Endothelial cell of umbilical vein (primary cell): Measurements from ENCODE around the gene SMC1B. TPM values are rescaled to one million over a fixed set of nuclear protein-coding genes. Genes with fewer than 3 reads are reported as not detected.
A peak's percentile ranks its signal among the peaks of the same experiment; 100 is the strongest.

Experiments used
- BruUV-seq: library from RNA; stranded (reverse); fragments of 400-500 nt; replicated peaks from 2 replicates; lab custom pipeline; 2021; lab: Mats Ljungman, UMichigan
- CTCF ChIA-PET: fragments of 300-600, 350-600 bp; sonication (Branson Sonifier 250); formaldehyde crosslinking; loops from one replicate; lab custom pipeline; 2021; ENCODE audit warnings: antibody characterized with exemption, inconsistent platforms; lab: Charles Lee
- POLR2A ChIA-PET: fragments of 300-600, 350-600 bp; sonication (Branson Sonifier 250); formaldehyde crosslinking; loops from one replicate; lab custom pipeline; 2021; ENCODE audit warnings: antibody characterized with exemption, inconsistent platforms; lab: Charles Lee
- DNase-seq: peaks from one replicate; pipeline ENCODE4 v3.0.0-alpha.2; 2011; ENCODE audit warnings: low read depth, low spot score
- FAIRE-seq: peaks from 2 replicates; lab custom pipeline; 2011; peaks lifted over from hg19 to GRCh38; lab: Jason Lieb, UNC
- H2AFZ ChIP-seq: 2 replicates; pipeline ENCODE4 v1.6.0; 2012; ENCODE audit warnings: low read depth, low read length, control low read depth, inconsistent platforms
- H3K27ac ChIP-seq: 2 replicates; pipeline ENCODE4 v1.5.1; 2011; ENCODE audit warnings: low read depth, mild to moderate bottlenecking, control low read depth, low read length, moderate library complexity; ENCODE audit not compliant: insufficient read depth
- H3K27me3 ChIP-seq, 2 experiments: 2 replicates each; pipeline versions ENCODE4 v1.6.0 to v1.6.1; 2011; ENCODE audit warnings: low read length in 2 of 2, mixed read lengths in 1 of 2; ENCODE audit not compliant: control insufficient read depth in 2 of 2, insufficient read depth in 2 of 2
- H3K36me3 ChIP-seq, 2 experiments: 2 replicates in 1 of 2; 3 replicates in 1 of 2; pipeline ENCODE4 v1.5.1; 2011; ENCODE audit warnings: low read length in 2 of 2, mild to moderate bottlenecking in 1 of 2, moderate library complexity in 1 of 2; ENCODE audit not compliant: control insufficient read depth in 2 of 2, insufficient read depth in 2 of 2; ENCODE audit errors: extremely low read depth in 1 of 2
- H3K4me1 ChIP-seq: 3 replicates; pipeline ENCODE4 v1.5.1; 2011; ENCODE audit warnings: mild to moderate bottlenecking, low read length; ENCODE audit not compliant: control insufficient read depth, insufficient read depth; ENCODE audit errors: extremely low read depth
- H3K4me2 ChIP-seq: 2 replicates; pipeline ENCODE4 v1.6.1; 2011; ENCODE audit warnings: low read length, control low read depth, mixed read lengths; ENCODE audit not compliant: insufficient read depth
- H3K4me3 ChIP-seq, 3 experiments: fragments of 200-600 bp in 1 of 3; sonication (generic), shearing (Covaris generic) in 1 of 3; replicated peaks in 1 of 3; 2 replicates each; pipeline ENCODE4 v1.5.1; 2011 to 2016; ENCODE audit warnings: control low read depth in 3 of 3, low read length in 3 of 3, mild to moderate bottlenecking in 2 of 3, inconsistent platforms in 1 of 3, low read depth in 1 of 3, moderate library complexity in 1 of 3; ENCODE audit not compliant: insufficient read depth in 1 of 3
- H3K79me2 ChIP-seq: 2 replicates; pipeline ENCODE4 v1.6.0; 2012; ENCODE audit warnings: low read length, inconsistent platforms; ENCODE audit not compliant: control insufficient read depth, insufficient read depth
- H3K9ac ChIP-seq: replicated peaks from 2 replicates; pipeline ENCODE3; 2011; ENCODE audit warnings: low read length, control low read depth; ENCODE audit not compliant: insufficient read depth; ENCODE audit errors: extremely low read depth
- H3K9me1 ChIP-seq: replicated peaks from 3 replicates; pipeline ENCODE4 v1.6.0; 2011; ENCODE audit warnings: mild to moderate bottlenecking, low read length; ENCODE audit not compliant: control insufficient read depth, insufficient read depth; ENCODE audit errors: extremely low read depth
- H3K9me3 ChIP-seq: replicated peaks from 2 replicates; pipeline ENCODE4 v1.5.1; 2012; ENCODE audit warnings: low read length, inconsistent platforms; ENCODE audit not compliant: control insufficient read depth, insufficient read depth
- H4K20me1 ChIP-seq: replicated peaks from 2 replicates; pipeline ENCODE3; 2011; ENCODE audit warnings: mild to moderate bottlenecking, low read length; ENCODE audit not compliant: control insufficient read depth, insufficient read depth; ENCODE audit errors: extremely low read depth
- JUN ChIP-seq: IDR thresholded peaks from 2 replicates; pipeline ENCODE4 v1.6.1; 2011; ENCODE audit warnings: borderline replicate concordance, low read depth; ENCODE audit not compliant: insufficient read length, insufficient read depth
- dilution Hi-C: fragments of 300-500 bp; cut with MboI; formaldehyde crosslinking; loops from one replicate; pipeline ENCODE4 v1.15.0; 2019; ENCODE audit warnings: low sequenced_read_pairs; ENCODE audit not compliant: extremely low pct_ligation_motif_present
- intact Hi-C: fragments of 100-400 bp; cut with micrococcal nuclease; formaldehyde crosslinking; loops from one replicate; pipeline ENCODE4 v1.10.0; 2022
- polyA plus RNA-seq, 4 experiments: library from polyadenylated mRNA; depleted of rRNA in 3 of 4; stranded (reverse) in 3 of 4; unstranded in 1 of 4; fragments of >200 nt; gene quantifications; 2 replicates each; pipeline versions ENCODE4 v1.2.1 to v1.2.3, GENCODE V29; 2011 to 2012; ENCODE audit warnings: missing spikeins in 1 of 4
- total RNA-seq: library from RNA; stranded (reverse); gene quantifications from 2 replicates; pipeline ENCODE4 v1.2.3, GENCODE V29; 2021
- TF ChIP-seq, protein P1 (sequence below), 2 donors: IDR thresholded peaks; 1 replicate in 1 of 2; 2 replicates in 1 of 2; pipeline ENCODE4 v1.5.1; 2011; ENCODE audit warnings: low read length in 2 of 2, mild to moderate bottlenecking in 2 of 2, moderate library complexity in 2 of 2, control low read depth in 1 of 2, inconsistent platforms in 1 of 2, low read depth in 1 of 2; ENCODE audit not compliant: insufficient read depth in 1 of 2; ENCODE audit errors: extremely low read depth in 1 of 2

SMC1B gene
- total and polyA plus RNA-seq, 2 donors (not counting 3 experiments of a cell fraction or from before 2014, with no cell fraction given) = 0.07 TPM; not detected in 1

GRCh38 chr22:45318558-45319323, 94.7 kb downstream of the SMC1B start:
- peak; percentile 24 for TF ChIP-seq JUN
- TF ChIP-seq, protein P1, sequence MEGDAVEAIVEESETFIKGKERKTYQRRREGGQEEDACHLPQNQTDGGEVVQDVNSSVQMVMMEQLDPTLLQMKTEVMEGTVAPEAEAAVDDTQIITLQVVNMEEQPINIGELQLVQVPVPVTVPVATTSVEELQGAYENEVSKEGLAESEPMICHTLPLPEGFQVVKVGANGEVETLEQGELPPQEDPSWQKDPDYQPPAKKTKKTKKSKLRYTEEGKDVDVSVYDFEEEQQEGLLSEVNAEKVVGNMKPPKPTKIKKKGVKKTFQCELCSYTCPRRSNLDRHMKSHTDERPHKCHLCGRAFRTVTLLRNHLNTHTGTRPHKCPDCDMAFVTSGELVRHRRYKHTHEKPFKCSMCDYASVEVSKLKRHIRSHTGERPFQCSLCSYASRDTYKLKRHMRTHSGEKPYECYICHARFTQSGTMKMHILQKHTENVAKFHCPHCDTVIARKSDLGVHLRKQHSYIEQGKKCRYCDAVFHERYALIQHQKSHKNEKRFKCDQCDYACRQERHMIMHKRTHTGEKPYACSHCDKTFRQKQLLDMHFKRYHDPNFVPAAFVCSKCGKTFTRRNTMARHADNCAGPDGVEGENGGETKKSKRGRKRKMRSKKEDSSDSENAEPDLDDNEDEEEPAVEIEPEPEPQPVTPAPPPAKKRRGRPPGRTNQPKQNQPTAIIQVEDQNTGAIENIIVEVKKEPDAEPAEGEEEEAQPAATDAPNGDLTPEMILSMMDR (IDR thresholded peaks at IDR 0.05; ENCODE audit: extremely low read depth in 1 of 2, insufficient read depth in 1 of 2, low read depth in 1 of 2, low read length in 2 of 2) = no peak
- intact Hi-C loops (loop anchor here (1.0 to 10.0 kb wide), 6 partner anchors 9 to 1294 kb away; partner anchors contain the start of genes FAM118A, PARVB, RIBC2 and SMC1B), dilution Hi-C loops (no loop called here)
- FAIRE-seq (no peak), DNase-seq (peak; percentile 18)
- Histone ChIP-seq H3K4me2 (peak overlapping the region; percentile 80), H3K27me3 (no peaks in the 10 kb centered on the region), H3K9ac (peak overlapping the region; percentile 96), H3K36me3 (peaks cover 4 to 14% of the 10 kb centered on the region in 2 experiments), H2AFZ (peak overlapping the region; percentile 40), H3K9me3 (no peaks in the 10 kb centered on the region), H3K9me1 (no peaks in the 10 kb centered on the region), H3K4me3 (peak overlapping the region in 1 of 3 experiments; percentile 44), H3K4me1 (peaks cover 30% of the 10 kb centered on the region), H3K27ac (peak overlapping the region; percentile 99), H4K20me1 (no peaks in the 10 kb centered on the region), H3K79me2 (peaks cover 56% of the 10 kb centered on the region)
- CTCF ChIA-PET = interaction anchor here (0.7 to 2.6 kb wide), 17 partner anchors 8 to 234 kb away, joined by 3 to 22 read pairs (median 4); partner anchors contain the start of genes RIBC2 and SMC1B
- POLR2A ChIA-PET = interaction anchor here (0.7 to 1.4 kb wide), 2 partner anchors 10 to 16 kb away, joined by 3 to 4 read pairs; no protein-coding TSS in a partner anchor
- TSS peak; percentile 60 for BruUV-seq
